ENCODE data around the gene PARP4. TPM values are rescaled to one million over a fixed set of nuclear protein-coding genes. Genes with fewer than 3 reads are reported as not detected.
"Not testable (repeated sequence)": the region's sequence is repeated elsewhere in the genome, so short reads cannot be mapped to it uniquely, and the experiment has no call there.

The PARP4 gene
- total RNA-seq, 1 experiment from 2014 or later = 25.9 TPM

DNA sequence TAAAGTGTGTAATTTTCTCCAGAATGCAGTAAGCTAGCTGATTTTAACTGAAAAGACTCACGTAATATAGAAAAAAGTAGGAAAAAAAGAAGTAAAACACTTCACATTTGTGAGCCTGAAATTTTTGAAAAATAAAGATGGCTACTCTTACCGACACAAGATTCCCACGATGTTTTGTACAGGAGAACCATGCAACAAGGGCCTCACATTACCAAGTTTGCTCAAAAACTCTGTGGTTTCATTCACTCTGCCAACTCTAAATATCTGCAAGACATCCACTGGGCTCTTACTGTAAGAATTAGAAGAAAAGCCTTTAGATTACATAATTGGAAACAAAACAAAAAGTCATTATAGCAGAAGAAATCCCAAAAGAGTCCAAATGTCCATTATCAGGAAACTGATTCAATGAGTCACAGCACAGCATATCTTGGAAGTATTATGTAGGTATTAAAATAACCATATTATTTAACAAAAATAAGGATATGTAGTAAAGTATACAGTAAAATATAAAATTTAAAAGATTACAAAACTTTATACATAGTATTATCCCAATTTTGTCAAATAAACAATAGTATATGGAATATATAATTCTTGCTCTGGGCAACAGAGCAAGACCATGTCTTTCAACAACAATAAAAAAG, 26.4 kb downstream of the PARP4 start:
- H3K9me3 Mint-ChIP-seq; H2AK5ac ChIP-seq (ENCODE audit: insufficient read length, low read length); H3K4me1 Mint-ChIP-seq; H3K27me3 ChIP-seq (ENCODE audit: insufficient read depth, low read length); H2BK12ac ChIP-seq (ENCODE audit: insufficient read length, low read depth, low read length); H3K27ac ChIP-seq (ENCODE audit: insufficient read length, low read depth, low read length); H3K56ac ChIP-seq (ENCODE audit: insufficient read length, low read depth, low read length); H3K27ac Mint-ChIP-seq; H3K4me2 ChIP-seq (ENCODE audit: insufficient read depth, insufficient read length, low read length); H2BK20ac ChIP-seq (ENCODE audit: low read depth, low read length, poor library complexity, severe bottlenecking); H2BK120ac ChIP-seq (ENCODE audit: low read depth, low read length, poor library complexity, severe bottlenecking); H4K8ac ChIP-seq (replicated peaks; ENCODE audit: insufficient read length, low read depth, low read length); H3K4me3 Mint-ChIP-seq; DNase-seq; H2BK5ac ChIP-seq (ENCODE audit: insufficient read length, low read length); H3K4ac ChIP-seq (ENCODE audit: low read depth, low read length); H4K5ac ChIP-seq (ENCODE audit: insufficient read length, low read depth, low read length); H4K91ac ChIP-seq (ENCODE audit: insufficient read length, low read depth, low read length); H3K14ac ChIP-seq (ENCODE audit: insufficient read depth, low read length); H4K20me1 ChIP-seq (ENCODE audit: control insufficient read depth, insufficient read depth, insufficient read length); H3K18ac ChIP-seq (ENCODE audit: insufficient read length, low read depth, low read length); H3T11ph ChIP-seq (ENCODE audit: low read length); H3K9me3 ChIP-seq (ENCODE audit: control insufficient read depth, low read depth, low read length); H3K23ac ChIP-seq (ENCODE audit: insufficient read length, low read depth, low read length); H3K79me1 ChIP-seq (ENCODE audit: insufficient read depth, low read depth, low read length, poor library complexity, severe bottlenecking); H3K23me2 ChIP-seq (ENCODE audit: insufficient read length, low read depth, low read length, poor library complexity, severe bottlenecking); H3K27me3 Mint-ChIP-seq (ENCODE audit: low read depth); H2AFZ ChIP-seq (ENCODE audit: low read length); H3K9ac ChIP-seq (ENCODE audit: extremely low read depth, insufficient read length, low read length); H2BK15ac ChIP-seq (ENCODE audit: low read depth, low read length); H3K4me1 ChIP-seq (ENCODE audit: insufficient read depth, low read length); H3K79me2 ChIP-seq (ENCODE audit: insufficient read depth, low read length): not testable (repeated sequence)
- WGBS (ENCODE audit: extremely low coverage, insufficient read length, low lambda C conversion rate) = no CpG with 5 or more reads among the region's 3 CpGs
- H3K36me3 Mint-ChIP-seq (ENCODE audit: insufficient read depth in 1 of 3, low read depth in 3 of 3) = peaks cover 26 to 73% (median 65%) of the 10 kb centered on the region in 3 experiments; a peak in 6 of 7 replicates

Measured in H9 (cell line).